DND-41 (cell line): ENCODE data around the gene SELL.
"Not testable (repeated sequence)": the region's sequence is repeated elsewhere in the genome, so short reads cannot be mapped to it uniquely, and the experiment has no call there.

Experiments used
- ATAC-seq: fragments of 200-7000 bp; cut with Tn5 transposase; 3 replicates; pipeline ENCODE4 v1.9.1; 2021; ENCODE audit warnings: low read depth; ENCODE audit not compliant: insufficient read depth
- DNase-seq: peaks from one replicate; pipeline ENCODE4 v3.0.0-alpha.2; 2020
- H2AFZ ChIP-seq: 2 replicates; pipeline ENCODE4 v1.6.0; 2012; ENCODE audit warnings: low read depth, low read length
- H3K27ac ChIP-seq: 2 replicates; pipeline ENCODE4 v1.5.1; 2012; ENCODE audit warnings: low read length, inconsistent platforms
- H3K27me3 ChIP-seq: fragments of 200-600 bp; sonication (generic); 2 replicates; pipeline ENCODE4 v1.6.0; 2012; ENCODE audit warnings: low read length, mild to moderate bottlenecking, inconsistent platforms; ENCODE audit not compliant: insufficient read depth, poor library complexity
- H3K36me3 ChIP-seq: 2 replicates; pipeline ENCODE4 v1.5.1; 2012; ENCODE audit warnings: low read length, inconsistent platforms; ENCODE audit not compliant: insufficient read depth
- H3K4me1 ChIP-seq: 2 replicates; pipeline ENCODE4 v1.5.1; 2012; ENCODE audit warnings: mild to moderate bottlenecking, low read length; ENCODE audit not compliant: insufficient read depth
- H3K4me2 ChIP-seq: 2 replicates; pipeline ENCODE4 v1.6.0; 2012; ENCODE audit warnings: mild to moderate bottlenecking, moderate library complexity, low read length, inconsistent platforms; ENCODE audit not compliant: insufficient read depth
- H3K4me3 ChIP-seq, 2 experiments: fragments of 200-600 bp in 1 of 2; shearing (Covaris generic) in 1 of 2; 2 replicates each; pipeline ENCODE4 v1.5.1; 2012 to 2016; ENCODE audit warnings: inconsistent platforms in 2 of 2, low read length in 2 of 2, mild to moderate bottlenecking in 2 of 2, low read depth in 1 of 2, moderate library complexity in 1 of 2
- H3K79me2 ChIP-seq: 2 replicates; pipeline ENCODE4 v1.6.0; 2012; ENCODE audit warnings: low read length, inconsistent platforms; ENCODE audit not compliant: insufficient read depth
- H3K9ac ChIP-seq: 2 replicates; pipeline ENCODE4 v1.6.0; 2012; ENCODE audit warnings: low read depth, mild to moderate bottlenecking, inconsistent platforms, low read length, moderate library complexity
- H3K9me3 ChIP-seq: 2 replicates; pipeline ENCODE4 v1.5.1; 2012; ENCODE audit warnings: low read length, moderate library complexity, mild to moderate bottlenecking, inconsistent platforms; ENCODE audit not compliant: insufficient read depth, severe bottlenecking
- H4K20me1 ChIP-seq: 2 replicates; pipeline ENCODE4 v1.6.0; 2012; ENCODE audit warnings: low read length; ENCODE audit not compliant: insufficient read depth
- CTCF ChIP-seq: IDR thresholded peaks from 2 replicates; pipeline ENCODE4 v1.5.1; 2012; ENCODE audit warnings: borderline replicate concordance, low read length, moderate library complexity, mild to moderate bottlenecking; ENCODE audit not compliant: poor library complexity, severe bottlenecking; ENCODE audit errors: extremely low read depth
- EZH2 ChIP-seq: IDR thresholded peaks from 3 replicates; pipeline ENCODE4 v1.6.1; 2012; ENCODE audit warnings: borderline replicate concordance, low read depth, mild to moderate bottlenecking, moderate library complexity, low read length, inconsistent platforms; ENCODE audit not compliant: severe bottlenecking

SELL gene

GRCh38 chr1:169670836-169671235 is 40.6 kb downstream of the SELL start:
- peak overlapping the region; percentile 0; the same call in 1 of the 2 replicates for H3K9ac ChIP-seq
- H3K36me3 ChIP-seq: no peaks in the 10 kb centered on the region
- peaks cover 67% of the 10 kb centered on the region for H3K4me1 ChIP-seq
- DNase-seq (peak; percentile 39), ATAC-seq (peak; percentile 41; the same call in 2 of the 3 replicates)
- H3K27me3 ChIP-seq: no peaks in the 10 kb centered on the region
- TF ChIP-seq CTCF (no peak), EZH2 (no peak)
- no peaks in the 10 kb centered on the region for H4K20me1 ChIP-seq
- no peaks in the 10 kb centered on the region for H3K79me2 ChIP-seq
- no peak overlapping the region; the same call in 1 of the 2 replicates for H3K4me2 ChIP-seq
- peak overlapping the region; percentile 8; the same call in 1 of the 2 replicates for H2AFZ ChIP-seq
- no peaks in the 10 kb centered on the region for H3K9me3 ChIP-seq
- peak overlapping the region; percentile 68 for H3K27ac ChIP-seq
- no peak overlapping the region for H3K4me3 ChIP-seq

GRCh38 chr1:169670244-169670643 is 41.2 kb downstream of the SELL start:
- ATAC-seq, H3K4me2 ChIP-seq, H3K79me2 ChIP-seq, H3K4me3 ChIP-seq, H3K36me3 ChIP-seq, DNase-seq, H4K20me1 ChIP-seq, H3K9me3 ChIP-seq, H2AFZ ChIP-seq, H3K27me3 ChIP-seq: not testable (repeated sequence)
- Histone ChIP-seq H3K27ac (peak overlapping the region; percentile 68), H3K4me1 (peaks cover 62% of the 10 kb centered on the region), H3K9ac (0 out of 2 replicates have a peak overlapping the region, but pooled peaks have one; percentile 0)

GRCh38 chr1:169667699-169668596 is 43.5 kb downstream of the SELL start:
- Histone ChIP-seq H3K4me2 (peak overlapping the region; percentile 47), H3K4me3 (peak overlapping the region in 1 of 2 experiments; percentile 29; a peak in 2 of 4 replicates)

GRCh38 chr1:169667227-169667639 is 44.2 kb downstream of the SELL start:
- H3K9me3 ChIP-seq, H3K4me3 ChIP-seq, H3K36me3 ChIP-seq, H4K20me1 ChIP-seq, DNase-seq, H3K79me2 ChIP-seq, H3K27me3 ChIP-seq: not testable (repeated sequence)
- Histone ChIP-seq H3K9ac (peak overlapping the region; percentile 45), H3K4me2 (peak overlapping the region; percentile 47), H2AFZ (peak overlapping the region; percentile 78), H3K27ac (peak overlapping the region; percentile 94), H3K4me1 (peaks cover 61% of the 10 kb centered on the region)
- peak; percentile 88 for ATAC-seq

More at GRCh38 chr1:169667699-169668596, 43.5 kb downstream of the SELL start:
- not testable (repeated sequence) for H3K27me3 ChIP-seq, H3K9me3 ChIP-seq, H4K20me1 ChIP-seq, H3K36me3 ChIP-seq, H3K79me2 ChIP-seq, DNase-seq
- ATAC-seq: peak; percentile 23
- Histone ChIP-seq H3K9ac (peak overlapping the region; percentile 45), H3K4me1 (peaks cover 62% of the 10 kb centered on the region), H3K27ac (peak overlapping the region; percentile 94), H2AFZ (peak overlapping the region; percentile 78)

GRCh38 chr1:169662680-169663079 is 48.7 kb downstream of the SELL start:
- H3K27me3 ChIP-seq, H3K9ac ChIP-seq, ATAC-seq, H3K9me3 ChIP-seq, DNase-seq, H3K36me3 ChIP-seq, H4K20me1 ChIP-seq, H3K79me2 ChIP-seq, H2AFZ ChIP-seq: not testable (repeated sequence)
- H3K27ac ChIP-seq: peak overlapping the region; percentile 56; the same call in 1 of the 2 replicates
- H3K4me1 ChIP-seq: peaks cover 31% of the 10 kb centered on the region
- peak overlapping the region in 1 of 2 experiments; percentile 12; a peak in 1 of 4 replicates for H3K4me3 ChIP-seq
- 0 out of 2 replicates have a peak overlapping the region, but pooled peaks have one; percentile 36 for H3K4me2 ChIP-seq

GRCh38 chr1:169661066-169661465 is 50.4 kb downstream of the SELL start:
- H2AFZ ChIP-seq, H3K4me2 ChIP-seq, DNase-seq, H3K27ac ChIP-seq, H4K20me1 ChIP-seq, H3K4me3 ChIP-seq, H3K9ac ChIP-seq, H3K27me3 ChIP-seq, H3K36me3 ChIP-seq, H3K9me3 ChIP-seq, ATAC-seq, H3K79me2 ChIP-seq: not testable (repeated sequence)
- peaks cover 17% of the 10 kb centered on the region for H3K4me1 ChIP-seq

GRCh38 chr1:169658777-169659176 is 52.6 kb downstream of the SELL start:
- H3K9me3 ChIP-seq, H3K9ac ChIP-seq, H3K4me3 ChIP-seq, DNase-seq, H3K4me2 ChIP-seq, ATAC-seq, H3K36me3 ChIP-seq, H3K27me3 ChIP-seq, H4K20me1 ChIP-seq, H2AFZ ChIP-seq, H3K79me2 ChIP-seq: not testable (repeated sequence)
- H3K4me1 ChIP-seq: peaks cover 17% of the 10 kb centered on the region
- peak overlapping the region; percentile 4; the same call in 1 of the 2 replicates for H3K27ac ChIP-seq
